Spinal cord (tissue), 4 donors: ENCODE measurements around the gene DCUN1D5. TPM values are rescaled to one million over a fixed set of nuclear protein-coding genes. Genes with fewer than 3 reads are reported as not detected.

ENCODE experiments used
- polyA plus RNA-seq, 2 donors: library from polyadenylated mRNA; unstranded; fragments of 120-200 nt; gene quantifications; one replicate each; pipeline ENCODE4 v1.2.1, GENCODE V29; 2013; ENCODE audit not compliant: insufficient read length in 2 of 2
- total RNA-seq, 2 donors: library from RNA; depleted of rRNA in 1 of 2; stranded (reverse); fragments of 120-200 nt in 1 of 2; fragments of >200 nt in 1 of 2; gene quantifications; one replicate each; pipeline versions ENCODE4 v1.2.3 to v1.2.4, GENCODE V29; 2013 to 2014

DCUN1D5 gene
- total and polyA plus RNA-seq, 4 donors, result 30.8 to 42.7 (median 32.8) TPM

Other genes with a start within 250 kb of the DCUN1D5 start
- under 1 TPM in 1 of 2 donors, not detected in 1; 0.10 TPM for gene MMP3, start 248.6 kb downstream of the DCUN1D5 start, total RNA-seq
- gene MMP3, start 248.6 kb downstream of the DCUN1D5 start, polyA plus RNA-seq, result not detected
- not detected for gene MMP12, start 217.2 kb downstream of the DCUN1D5 start, total RNA-seq
- under 1 TPM in 1 of 2 donors, not detected in 1; 0.09 TPM for gene MMP12, start 217.2 kb downstream of the DCUN1D5 start, polyA plus RNA-seq
- 1 to 10 TPM; 1.5 to 1.7 TPM for gene MMP13, start 136.4 kb downstream of the DCUN1D5 start, total RNA-seq
- under 1 TPM in 1 of 2 donors, not detected in 1; 0.08 TPM for gene MMP13, start 136.4 kb downstream of the DCUN1D5 start, polyA plus RNA-seq
- gene DYNC2H1, start 17.3 kb upstream of the DCUN1D5 start, total RNA-seq, result 10 to 100 TPM; 50.0 to 80.7 TPM
- gene DYNC2H1, start 17.3 kb upstream of the DCUN1D5 start, polyA plus RNA-seq, result 10 to 100 TPM; 33.3 to 35.0 TPM